AG10803 (cell line): ENCODE data around the gene PSORS1C1.
"Not testable (repeated sequence)": the region's sequence is repeated elsewhere in the genome, so short reads cannot be mapped to it uniquely, and the experiment has no call there.

Experiments
- DNase-seq: peaks from one replicate; pipeline ENCODE4 v3.0.0; 2010; ENCODE audit warnings: low read depth
- H3K4me3 ChIP-seq: 2 replicates; pipeline ENCODE4 v1.5.1; 2011; ENCODE audit warnings: mild to moderate bottlenecking, low read length, control low read depth
- CTCF ChIP-seq: conservative IDR thresholded peaks from 2 replicates; pipeline ENCODE4 v1.5.1; 2011; ENCODE audit warnings: mild to moderate bottlenecking, low read length, control low read depth, inconsistent platforms

Gene PSORS1C1

GRCh38 chr6:31174378-31174777, 59.8 kb downstream of the PSORS1C1 start:
- H3K4me3 ChIP-seq = no peak overlapping the region
- TF ChIP-seq CTCF = no peak
- no peak for DNase-seq

- no peak overlapping the region for H3K4me3 ChIP-seq
- TF ChIP-seq CTCF = no peak
- peak; percentile 57 for DNase-seq
Observed at GRCh38 chr6:31175971-31176370, 61.4 kb downstream of the PSORS1C1 start.

- DNase-seq = no peak
- no peak overlapping the region for H3K4me3 ChIP-seq
- no peak for TF ChIP-seq CTCF
Observed at GRCh38 chr6:31178143-31179041, 63.8 kb downstream of the PSORS1C1 start.

- no peak for TF ChIP-seq CTCF
- no peak for DNase-seq
- H3K4me3 ChIP-seq = no peak overlapping the region
Observed at GRCh38 chr6:31179042-31179386, 64.4 kb downstream of the PSORS1C1 start.

- H3K4me3 ChIP-seq = peak overlapping the region; percentile 58
- no peak for DNase-seq
- no peak for TF ChIP-seq CTCF
Observed at GRCh38 chr6:31179896-31180295, 65.3 kb downstream of the PSORS1C1 start.

GRCh38 chr6:31180500-31180899, 65.9 kb downstream of the PSORS1C1 start:
- H3K4me3 ChIP-seq = peak overlapping the region; percentile 58
- no peak for TF ChIP-seq CTCF
- peak; percentile 76 for DNase-seq

GRCh38 chr6:31183287-31183686, 68.7 kb downstream of the PSORS1C1 start:
- not testable (repeated sequence) for H3K4me3 ChIP-seq, DNase-seq

- not testable (repeated sequence) for H3K4me3 ChIP-seq, DNase-seq
Observed at GRCh38 chr6:31183859-31184258, 69.3 kb downstream of the PSORS1C1 start.

- H3K4me3 ChIP-seq, DNase-seq: not testable (repeated sequence)
Observed at GRCh38 chr6:31185695-31186051, 71.1 kb downstream of the PSORS1C1 start.
